NCI-H1092 treated with DMSO at 0.1 percent for 48 hours (cell line): ENCODE results near the gene CPTP.
"Not testable (repeated sequence)": the region's sequence is repeated elsewhere in the genome, so short reads cannot be mapped to it uniquely, and the experiment has no call there.

ENCODE experiments used
- DNase-seq: peaks from one replicate; lab custom pipeline; 2025; lab: John Stamatoyannopoulos, UW

The CPTP gene

GRCh38 chr1:1307261-1307922, 17.2 kb upstream of the CPTP start:
- DNase-seq, result no peak

- peak; percentile 86 for DNase-seq
Observed at GRCh38 chr1:1307923-1308755, 16.5 kb upstream of the CPTP start, which contains the start of the genes ACAP3 and PUSL1. TSS of gene ACAP3 (minus strand) at chr1:1307930. CDS start at chr1:1307815, 115 bp downstream. TSS of gene PUSL1 (plus strand) at chr1:1308597. CDS start at chr1:1308644, 47 bp downstream.

- no peak for DNase-seq
Observed at GRCh38 chr1:1308756-1309250, 15.8 kb upstream of the CPTP start.

- DNase-seq, result no peak
Observed at GRCh38 chr1:1309251-1310108, 15.1 kb upstream of the CPTP start.

GRCh38 chr1:1310109-1310385, 14.6 kb upstream of the CPTP start:
- DNase-seq, result no peak

GRCh38 chr1:1310476-1311053, 14.0 kb upstream of the CPTP start:
- DNase-seq, result no peak

- DNase-seq, result no peak
Observed at GRCh38 chr1:1311107-1312104, 13.2 kb upstream of the CPTP start.

GRCh38 chr1:1312450-1313314, 11.9 kb upstream of the CPTP start:
- no peak for DNase-seq

GRCh38 chr1:1313500-1314236, 10.9 kb upstream of the CPTP start:
- no peak for DNase-seq

GRCh38 chr1:1314237-1314586, 10.4 kb upstream of the CPTP start:
- no peak for DNase-seq

- no peak for DNase-seq
Observed at GRCh38 chr1:1314678-1315335, 9.8 kb upstream of the CPTP start.

GRCh38 chr1:1315435-1315954, 9.1 kb upstream of the CPTP start:
- no peak for DNase-seq

- not testable (repeated sequence) for DNase-seq
Observed at GRCh38 chr1:1316199-1316598, 8.4 kb upstream of the CPTP start.

- DNase-seq, result no peak
Observed at GRCh38 chr1:1317420-1317819, 7.2 kb upstream of the CPTP start.

GRCh38 chr1:1318131-1318652, 6.4 kb upstream of the CPTP start:
- DNase-seq, result peak; percentile 30

GRCh38 chr1:1318777-1319645, 5.6 kb upstream of the CPTP start:
- DNase-seq, result no peak

GRCh38 chr1:1319646-1319941, 5.0 kb upstream of the CPTP start:
- no peak for DNase-seq
